ENCODE results near the gene DNAH5.
"Not testable (repeated sequence)": the region's sequence is repeated elsewhere in the genome, so short reads cannot be mapped to it uniquely, and the experiment has no call there.

Gene DNAH5

GRCh38 chr5:13814301-13814700 lies 130.2 kb downstream of the DNAH5 start:
- DNase-seq (no peak), ATAC-seq (no peak)
- Mint-ChIP-seq H3K27ac (no peak overlapping the region), H3K27me3 (no peaks in the 10 kb centered on the region), H3K9me3 (peaks cover 0 to 5% of the 10 kb centered on the region in 2 donors), H3K4me3 (no peak overlapping the region), H3K4me1 (no peaks in the 10 kb centered on the region)

- H3K27me3 Mint-ChIP-seq, result no peaks in the 10 kb centered on the region
- H3K4me1 Mint-ChIP-seq, result no peaks in the 10 kb centered on the region
- no peak overlapping the region for H3K27ac Mint-ChIP-seq
- peaks cover 0 to 7% of the 10 kb centered on the region in 2 donors for H3K9me3 Mint-ChIP-seq
- ATAC-seq (no peak), DNase-seq (no peak)
- H3K4me3 Mint-ChIP-seq, result no peak overlapping the region
These were observed 134.6 kb downstream of the DNAH5 start for GRCh38 chr5:13809921-13810320.

GRCh38 chr5:13804336-13804735 lies 140.2 kb downstream of the DNAH5 start:
- no peak overlapping the region for H3K4me3 Mint-ChIP-seq
- no peak overlapping the region for H3K27ac Mint-ChIP-seq
- no peaks in the 10 kb centered on the region for H3K4me1 Mint-ChIP-seq
- H3K27me3 Mint-ChIP-seq, result no peaks in the 10 kb centered on the region
- ATAC-seq (no peak), DNase-seq (no peak)
- peaks cover 7 to 10% of the 10 kb centered on the region in 2 donors for H3K9me3 Mint-ChIP-seq

- H3K4me3 Mint-ChIP-seq, H3K27me3 Mint-ChIP-seq, H3K4me1 Mint-ChIP-seq: not testable (repeated sequence)
These were observed 145.9 kb downstream of the DNAH5 start for GRCh38 chr5:13798569-13798968.

GRCh38 chr5:13785781-13786415 lies 158.6 kb downstream of the DNAH5 start:
- no peak overlapping the region for H3K27ac Mint-ChIP-seq
- ATAC-seq (no peak), DNase-seq (no peak)
- H3K27me3 Mint-ChIP-seq, result no peaks in the 10 kb centered on the region
- peaks cover 9 to 13% of the 10 kb centered on the region in 2 donors for H3K9me3 Mint-ChIP-seq
- H3K4me3 Mint-ChIP-seq, result no peak overlapping the region
- H3K4me1 Mint-ChIP-seq, result no peaks in the 10 kb centered on the region

More at GRCh38 chr5:13798569-13798968, 145.9 kb downstream of the DNAH5 start:
- ATAC-seq, DNase-seq, H3K27ac Mint-ChIP-seq: not testable (repeated sequence)
- peaks cover 14 to 15% of the 10 kb centered on the region in 2 donors for H3K9me3 Mint-ChIP-seq

- no peak for DNase-seq
- ATAC-seq, result no peak
- H3K4me3 Mint-ChIP-seq, result no peak overlapping the region
- H3K27ac Mint-ChIP-seq, result no peak overlapping the region
- H3K4me1 Mint-ChIP-seq, result no peaks in the 10 kb centered on the region
- no peaks in the 10 kb centered on the region for H3K27me3 Mint-ChIP-seq
- peaks cover 8 to 17% of the 10 kb centered on the region in 2 donors for H3K9me3 Mint-ChIP-seq
These were observed 160.8 kb downstream of the DNAH5 start for GRCh38 chr5:13783726-13784125.

- peaks cover 0 to 17% of the 10 kb centered on the region in 2 donors for H3K9me3 Mint-ChIP-seq
- H3K27ac Mint-ChIP-seq, result no peak overlapping the region
- no peaks in the 10 kb centered on the region for H3K27me3 Mint-ChIP-seq
- no peaks in the 10 kb centered on the region for H3K4me1 Mint-ChIP-seq
- no peak for DNase-seq
- H3K4me3 Mint-ChIP-seq, result no peak overlapping the region
- no peak for ATAC-seq
These were observed 164.4 kb downstream of the DNAH5 start for GRCh38 chr5:13780081-13780480.

- Mint-ChIP-seq H3K4me3 (no peak overlapping the region), H3K27ac (no peak overlapping the region), H3K4me1 (no peaks in the 10 kb centered on the region), H3K9me3 (peaks cover 0 to 12% of the 10 kb centered on the region in 2 donors), H3K27me3 (no peaks in the 10 kb centered on the region)
- no peak for ATAC-seq
- no peak for DNase-seq
These were observed 170.8 kb downstream of the DNAH5 start for GRCh38 chr5:13773649-13774048.

GRCh38 chr5:13771011-13771571 lies 173.4 kb downstream of the DNAH5 start:
- no peak overlapping the region for H3K27ac Mint-ChIP-seq
- no peak overlapping the region for H3K4me3 Mint-ChIP-seq
- peaks cover 0 to 12% of the 10 kb centered on the region in 2 donors for H3K9me3 Mint-ChIP-seq
- no peaks in the 10 kb centered on the region for H3K4me1 Mint-ChIP-seq
- no peaks in the 10 kb centered on the region for H3K27me3 Mint-ChIP-seq
- DNase-seq (no peak), ATAC-seq (no peak)

GRCh38 chr5:13766236-13766635 lies 178.3 kb downstream of the DNAH5 start:
- no peaks in the 10 kb centered on the region for H3K9me3 Mint-ChIP-seq
- DNase-seq (no peak), ATAC-seq (no peak)
- H3K27ac Mint-ChIP-seq, result no peak overlapping the region
- H3K4me1 Mint-ChIP-seq, result no peaks in the 10 kb centered on the region
- H3K27me3 Mint-ChIP-seq, result no peaks in the 10 kb centered on the region
- H3K4me3 Mint-ChIP-seq, result no peak overlapping the region

- ATAC-seq, result no peak
- no peak overlapping the region for H3K4me3 Mint-ChIP-seq
These were observed 180.8 kb downstream of the DNAH5 start for GRCh38 chr5:13763719-13764118.

GRCh38 chr5:13749766-13750165 lies 194.7 kb downstream of the DNAH5 start:
- no peak overlapping the region for H3K27ac Mint-ChIP-seq
- H3K4me1 Mint-ChIP-seq, result no peaks in the 10 kb centered on the region
- no peak for ATAC-seq
- no peak overlapping the region for H3K4me3 Mint-ChIP-seq
- peaks cover 0 to 7% of the 10 kb centered on the region in 2 donors for H3K9me3 Mint-ChIP-seq
- no peaks in the 10 kb centered on the region for H3K27me3 Mint-ChIP-seq
- DNase-seq, result no peak

More at GRCh38 chr5:13763719-13764118, 180.8 kb downstream of the DNAH5 start:
- Mint-ChIP-seq H3K4me1 (no peaks in the 10 kb centered on the region), H3K27me3 (no peaks in the 10 kb centered on the region), H3K27ac (no peak overlapping the region), H3K9me3 (no peaks in the 10 kb centered on the region)
- DNase-seq, result no peak

- H3K4me1 Mint-ChIP-seq, result no peaks in the 10 kb centered on the region
- no peaks in the 10 kb centered on the region for H3K27me3 Mint-ChIP-seq
- no peak for ATAC-seq
- H3K9me3 Mint-ChIP-seq, result peaks cover 0 to 7% of the 10 kb centered on the region in 2 donors
- DNase-seq, result no peak
- H3K4me3 Mint-ChIP-seq, result no peak overlapping the region
- no peak overlapping the region for H3K27ac Mint-ChIP-seq
These were observed 198.5 kb downstream of the DNAH5 start for GRCh38 chr5:13746026-13746425.

- no peak for ATAC-seq
- DNase-seq, result no peak
- H3K27ac Mint-ChIP-seq, result no peak overlapping the region
- no peak overlapping the region for H3K4me3 Mint-ChIP-seq
- no peaks in the 10 kb centered on the region for H3K4me1 Mint-ChIP-seq
- peaks cover 2 to 9% of the 10 kb centered on the region in 2 donors for H3K9me3 Mint-ChIP-seq
- H3K27me3 Mint-ChIP-seq, result no peaks in the 10 kb centered on the region
These were observed 199.0 kb downstream of the DNAH5 start for GRCh38 chr5:13745508-13745907.

- DNase-seq (no peak), ATAC-seq (no peak)
- H3K27ac Mint-ChIP-seq, result peak overlapping the region; percentile 16 to 28
- H3K9me3 Mint-ChIP-seq, result peaks cover 14 to 17% of the 10 kb centered on the region in 2 donors
- H3K4me1 Mint-ChIP-seq, result no peaks in the 10 kb centered on the region
- H3K27me3 Mint-ChIP-seq, result no peaks in the 10 kb centered on the region
- H3K4me3 Mint-ChIP-seq, result no peak overlapping the region
These were observed 204.0 kb downstream of the DNAH5 start for GRCh38 chr5:13740471-13740870.

- Mint-ChIP-seq H3K9me3 (peaks cover 19 to 23% of the 10 kb centered on the region in 2 donors), H3K27me3 (no peaks in the 10 kb centered on the region), H3K4me1 (no peaks in the 10 kb centered on the region), H3K27ac (no peak overlapping the region), H3K4me3 (no peak overlapping the region)
- ATAC-seq, result no peak
- DNase-seq, result no peak
These were observed 205.0 kb downstream of the DNAH5 start for GRCh38 chr5:13739479-13739878.

- Mint-ChIP-seq H3K27ac (no peak overlapping the region), H3K27me3 (no peaks in the 10 kb centered on the region), H3K4me1 (no peaks in the 10 kb centered on the region), H3K9me3 (peaks cover 21 to 26% of the 10 kb centered on the region in 2 donors), H3K4me3 (no peak overlapping the region)
- DNase-seq (no peak), ATAC-seq (no peak)
These were observed 208.8 kb downstream of the DNAH5 start for GRCh38 chr5:13735691-13736090.

Data from stimulated activated naive CD8-positive, alpha-beta T cell treated with anti-CD3 and anti-CD28 coated beads, Interleukin-15, amount 100 ng/mL, for 72 hours (primary cell).